K562 (cell line): ENCODE data around the gene RGS9. TPM values are rescaled to one million over a fixed set of nuclear protein-coding genes. Genes with fewer than 3 reads are reported as not detected.

Experiments used
- ATAC-seq: fragments of 200-7000 bp; cut with Tn5 transposase; 3 replicates; pipeline ENCODE4 v1.9.1; 2020; ENCODE audit warnings: moderate library complexity
- BruUV-seq: library from RNA; stranded (reverse); fragments of 400-500 nt; replicated peaks from 2 replicates; lab custom pipeline; 2021; lab: Mats Ljungman, UMichigan
- CTCF ChIA-PET: fragments of 300-600 bp; formaldehyde crosslinking; extraction: SDS; loops from one replicate; lab custom pipeline; 2021; ENCODE audit warnings: low intra/inter-chr PET ratio; lab: Yijun Ruan, JAX
- POLR2A ChIA-PET: fragments of 300-600, 350-650 bp; sonication (Branson Sonifier 250); formaldehyde crosslinking; extraction: SDS; loops from one replicate; lab custom pipeline; 2021; ENCODE audit warnings: antibody characterized with exemption, inconsistent platforms; lab: Yijun Ruan, JAX
- DNase-seq, 4 experiments: peaks; one replicate each; pipeline versions ENCODE4 v3.0.0 to v3.0.0-alpha.2; 2011 to 2018; ENCODE audit warnings: low spot score in 3 of 4, mixed read lengths in 3 of 4; ENCODE audit errors: extremely low read depth in 1 of 4
- FAIRE-seq: peaks from 2 replicates; lab custom pipeline; 2011; peaks lifted over from hg19 to GRCh38; lab: Jason Lieb, UNC
- H2AFZ ChIP-seq: 2 replicates; pipeline ENCODE4 v1.6.0; 2011; ENCODE audit warnings: low read depth, low read length, control low read depth, inconsistent platforms
- H3K27ac ChIP-seq: fragments of 200-600 bp; 3 replicates; pipeline ENCODE4 v1.8.0; 2011; ENCODE audit warnings: low read depth, mild to moderate bottlenecking, control low read depth, inconsistent platforms, low read length, moderate library complexity, mixed read lengths; ENCODE audit errors: extremely low read depth
- H3K27me3 ChIP-seq, 2 experiments: fragments of 300-600 bp in 1 of 2; 2 replicates in 1 of 2; 3 replicates in 1 of 2; pipeline versions ENCODE4 v1.6.0 to v1.8.0; 2011; ENCODE audit warnings: inconsistent platforms in 2 of 2, low read length in 2 of 2, mild to moderate bottlenecking in 1 of 2, mixed read lengths in 1 of 2, moderate library complexity in 1 of 2; ENCODE audit not compliant: control insufficient read depth in 2 of 2, insufficient read depth in 2 of 2
- H3K36me3 ChIP-seq: fragments of 300-600 bp; 3 replicates; pipeline ENCODE4 v1.8.0; 2011; ENCODE audit warnings: mild to moderate bottlenecking, low read length, inconsistent platforms; ENCODE audit not compliant: control insufficient read depth, insufficient read depth
- H3K4me1 ChIP-seq, 2 experiments: fragments of 200-600 bp in 1 of 2; replicated peaks in 1 of 2; 2 replicates in 1 of 2; 3 replicates in 1 of 2; pipeline versions ENCODE4 v1.5.1 to v1.8.0; 2011; ENCODE audit warnings: inconsistent platforms in 2 of 2, low read length in 2 of 2, mild to moderate bottlenecking in 1 of 2, mixed read lengths in 1 of 2, moderate library complexity in 1 of 2; ENCODE audit not compliant: control insufficient read depth in 2 of 2, insufficient read depth in 2 of 2
- H3K4me2 ChIP-seq: 2 replicates; pipeline ENCODE4 v1.6.1; 2011; ENCODE audit warnings: low read length, control low read depth, inconsistent platforms, mixed read lengths; ENCODE audit not compliant: insufficient read depth
- H3K4me3 ChIP-seq: fragments of 200-600 bp; sonication (generic), shearing (Covaris generic); 2 replicates; pipeline ENCODE4 v1.5.1; 2016; ENCODE audit warnings: control low read depth, inconsistent platforms
- H3K79me2 ChIP-seq: fragments of 200-600 bp; 3 replicates; pipeline ENCODE4 v1.8.0; 2011; ENCODE audit warnings: low read length, inconsistent platforms; ENCODE audit not compliant: control insufficient read depth, insufficient read depth
- H3K9ac ChIP-seq, 2 experiments: 2 replicates each; pipeline versions ENCODE4 v1.6.0 to v1.6.1; 2011; ENCODE audit warnings: low read depth in 2 of 2, low read length in 2 of 2, control low read depth in 1 of 2, inconsistent platforms in 1 of 2, mild to moderate bottlenecking in 1 of 2, mixed read lengths in 1 of 2; ENCODE audit not compliant: insufficient read depth in 1 of 2
- H3K9me1 ChIP-seq: one replicate; pipeline ENCODE4 v1.6.0; 2011; ENCODE audit warnings: inconsistent platforms, mild to moderate bottlenecking, low read length, moderate library complexity; ENCODE audit not compliant: control insufficient read depth, insufficient read depth
- H3K9me3 ChIP-seq: replicated peaks from 2 replicates; pipeline ENCODE4 v1.5.1; 2011; ENCODE audit warnings: low read depth, low read length, inconsistent platforms; ENCODE audit not compliant: control insufficient read depth, insufficient read depth
- H4K20me1 ChIP-seq: replicated peaks from 2 replicates; pipeline ENCODE4 v1.6.1; 2011; ENCODE audit warnings: low read length, inconsistent platforms, mixed read lengths; ENCODE audit not compliant: control insufficient read depth, insufficient read depth
- ARID2 ChIP-seq: fragments of 450-650 bp; IDR thresholded peaks from 2 replicates; pipeline ENCODE4 v1.6.1; 2017; ENCODE audit warnings: antibody characterized with exemption, mild to moderate bottlenecking
- CEBPB ChIP-seq: fragments of 450-650 bp; IDR thresholded peaks from 2 replicates; pipeline ENCODE4 v1.6.1; 2016; ENCODE audit warnings: missing genetic modification characterization, missing compliant biosample characterization
- CEBPG ChIP-seq, 3 experiments: fragments of 200-800 bp in 1 of 3; sonication (Bioruptor generic) in 1 of 3; sonication (generic) in 1 of 3; formaldehyde crosslinking in 1 of 3; IDR thresholded peaks in 2 of 3; conservative IDR thresholded peaks in 1 of 3; 2 replicates each; pipeline versions ENCODE4 v1.6.1 to v1.8.0; 2016 to 2022; ENCODE audit warnings: missing compliant biosample characterization in 2 of 3, missing genetic modification characterization in 2 of 3, mild to moderate bottlenecking in 1 of 3, missing genetic modification reagents in 1 of 3
- CHD2 ChIP-seq: IDR thresholded peaks from 2 replicates; pipeline ENCODE4 v1.6.1; 2011; ENCODE audit warnings: low read depth, low read length
- CREM ChIP-seq: IDR thresholded peaks from 2 replicates; pipeline ENCODE4 v1.6.1; 2014; ENCODE audit warnings: antibody characterized with exemption, low read depth
- FOXK2 ChIP-seq, 2 experiments: fragments of 450-650 bp; IDR thresholded peaks in 1 of 2; conservative IDR thresholded peaks in 1 of 2; 2 replicates each; pipeline ENCODE4 v1.6.1; 2016; ENCODE audit warnings: low read depth in 2 of 2, mild to moderate bottlenecking in 1 of 2
- MTA1 ChIP-seq: fragments of 450-650 bp; IDR thresholded peaks from 2 replicates; pipeline ENCODE4 v1.6.1; 2017; ENCODE audit warnings: borderline replicate concordance
- NFE2L1 ChIP-seq: fragments of 450-650 bp; IDR thresholded peaks from 2 replicates; pipeline ENCODE4 v1.6.1; 2016; ENCODE audit warnings: missing genetic modification characterization, low read depth, mild to moderate bottlenecking, missing compliant biosample characterization, moderate library complexity, borderline replicate concordance
- PPARD ChIP-seq: fragments of 250-450 bp; sonication (Bioruptor Pico); IDR thresholded peaks from 2 replicates; pipeline ENCODE4 v1.8.0; 2022; ENCODE audit warnings: inconsistent platforms, mild to moderate bottlenecking, moderate library complexity
- RAD21 ChIP-seq, 2 experiments: fragments of 250-450 bp in 1 of 2; fragments of 450-650 bp in 1 of 2; sonication (Bioruptor Pico) in 1 of 2; formaldehyde crosslinking in 1 of 2; IDR thresholded peaks in 1 of 2; conservative IDR thresholded peaks in 1 of 2; 2 replicates each; pipeline versions ENCODE4 v1.4.0 to v1.8.0; 2020 to 2022; ENCODE audit warnings: mild to moderate bottlenecking in 2 of 2, moderate library complexity in 1 of 2
- RBM34 ChIP-seq: fragments of 200-400 bp; formaldehyde crosslinking; IDR thresholded peaks from 2 replicates; pipeline ENCODE4 v1.6.1; 2018; ENCODE audit warnings: low read length, borderline replicate concordance; ENCODE audit not compliant: insufficient read depth
- RCOR1 ChIP-seq, 2 experiments: IDR thresholded peaks; 2 replicates each; pipeline ENCODE4 v1.6.1; 2012; ENCODE audit warnings: low read depth in 2 of 2, low read length in 2 of 2, borderline replicate concordance in 1 of 2, improper control_type of control experiment in 1 of 2
- RUNX1 ChIP-seq: sonication (generic); IDR thresholded peaks from 2 replicates; pipeline ENCODE4 v1.6.1; 2016; ENCODE audit warnings: antibody characterized with exemption, low read depth
- SP2 ChIP-seq: IDR thresholded peaks from 2 replicates; pipeline ENCODE4 v1.6.1; 2011; ENCODE audit warnings: mild to moderate bottlenecking, low read depth, low read length, moderate library complexity; ENCODE audit not compliant: poor library complexity, severe bottlenecking; ENCODE audit errors: extremely low read depth
- ZNF232 ChIP-seq: sonication (generic); formaldehyde crosslinking; IDR thresholded peaks from 2 replicates; pipeline ENCODE4 v1.8.0; 2022; ENCODE audit warnings: mild to moderate bottlenecking, missing genetic modification reagents
- WGBS: fragments of 100-300 bp; shearing (Covaris generic); methylation state at CpG from one replicate; pipeline ENCODE4 v1.1.6; 2016; ENCODE audit warnings: low coverage, mixed read lengths; ENCODE audit not compliant: insufficient coverage; ENCODE audit errors: missing lambda C conversion rate; 5-methylcytosine and 5-hydroxymethylcytosine counted together
- in situ Hi-C: fragments of 300-500 bp; cut with MboI; formaldehyde crosslinking; loops from 4 replicates; pipeline ENCODE4 v1.15.0; 2018; ENCODE audit warnings: inconsistent platforms, mixed read lengths
- intact Hi-C: fragments of 100-400 bp; cut with micrococcal nuclease; formaldehyde crosslinking; loops from 2 replicates; pipeline ENCODE4 v1.14.2; 2022
- polyA plus RNA-seq, 8 experiments: library from polyadenylated mRNA; depleted of rRNA in 4 of 8; stranded (reverse) in 5 of 8; unstranded in 3 of 8; fragments of >200 nt; fragmentation: Nextera tagmentation in 2 of 8; fragmentation: Illumina TruSeq in 1 of 8; extraction: Ambion mirVana in 2 of 8; extraction: Trizol in 1 of 8; gene quantifications; 2 replicates each; pipeline versions ENCODE4 v1.2.1 to v1.2.3, GENCODE V29; 2011 to 2014; ENCODE audit warnings: inconsistent platforms in 1 of 8, missing spikeins in 1 of 8
- total RNA-seq, 7 experiments: library from RNA; depleted of rRNA in 6 of 7; stranded (reverse); fragments of >200 nt in 6 of 7; fragmentation: Illumina TruSeq in 2 of 7; extraction: Trizol in 2 of 7; gene quantifications; 2 replicates each; pipeline versions ENCODE4 v1.2.1 to v1.2.3, GENCODE V29; 2011 to 2021; ENCODE audit warnings: low replicate concordance in 1 of 7
- TF ChIP-seq, protein P1 (sequence below): sonication (generic); formaldehyde crosslinking; IDR thresholded peaks from 2 replicates; pipeline ENCODE4 v1.8.0; 2023; ENCODE audit warnings: mild to moderate bottlenecking, missing genetic modification reagents
- TF ChIP-seq, protein P2 (sequence below), 3 experiments: IDR thresholded peaks in 2 of 3; conservative IDR thresholded peaks in 1 of 3; 2 replicates each; pipeline ENCODE4 v1.5.1; 2011 to 2012; ENCODE audit warnings: low read length in 3 of 3, mild to moderate bottlenecking in 3 of 3, control low read depth in 2 of 3, improper control_type of control experiment in 1 of 3, inconsistent platforms in 1 of 3, low read depth in 1 of 3, mixed read lengths in 1 of 3, moderate library complexity in 1 of 3; ENCODE audit not compliant: insufficient read depth in 2 of 3

Gene RGS9
- total and polyA plus RNA-seq, 9 of the 15 experiments (the other 6 are each of a cell fraction or from before 2014, with no cell fraction given) = 0.18 to 1.4 (median 0.55) TPM

DNA sequence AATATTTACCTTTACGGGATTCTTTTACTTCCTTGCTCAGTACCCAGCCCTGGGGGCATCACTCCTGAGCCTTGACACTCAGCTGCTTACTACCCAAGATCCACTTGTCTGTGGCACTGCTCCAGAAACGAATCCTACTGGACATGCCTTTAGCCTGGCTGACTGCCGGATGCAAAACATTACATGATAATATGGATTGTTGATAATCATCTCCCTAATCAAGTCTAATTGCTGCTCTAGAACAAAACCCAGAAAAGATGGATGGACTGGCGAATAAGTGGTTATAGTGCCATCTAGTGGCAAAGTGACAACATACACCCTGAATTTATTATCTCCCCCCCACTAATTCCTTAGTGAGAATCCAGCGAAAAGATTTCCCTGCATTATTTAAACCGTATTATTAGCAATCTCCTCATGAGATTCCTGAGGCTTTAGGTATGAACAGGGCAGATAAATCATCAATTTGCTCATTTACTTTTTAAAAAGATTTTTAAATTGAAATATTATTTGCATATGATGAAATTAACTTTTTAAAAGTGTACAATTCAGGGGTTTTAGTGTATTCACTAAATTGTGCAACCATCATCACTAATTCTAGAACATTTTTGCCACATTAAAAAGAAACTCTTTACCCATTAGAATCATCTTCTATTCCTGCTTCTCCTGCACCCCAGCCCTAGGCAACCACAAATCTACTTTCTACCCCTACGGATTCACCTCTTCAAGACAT lies 61.6 kb downstream of the RGS9 start:
- POLR2A ChIA-PET = interaction anchor here (0.6 to 1.3 kb wide), 2 partner anchors 14 to 50 kb away, joined by 3 read pairs; no protein-coding TSS in a partner anchor
- CTCF ChIA-PET = interaction anchor here (0.5 to 1.5 kb wide), 4 partner anchors 62 to 422 kb away, joined by 3 to 9 read pairs (median 4); partner anchors contain the start of gene RGS9
- BruUV-seq = no TSS peak
- no peak for TF ChIP-seq NFE2L1 (tag)
- no peak for TF ChIP-seq CHD2
- TF ChIP-seq RUNX1 = no peak
- TF ChIP-seq RCOR1 (IDR thresholded peaks at IDR 0.05; ENCODE audit: borderline replicate concordance in 1 of 2, low read depth in 2 of 2, low read length in 2 of 2) = 0 out of 4 replicates have a peak, but pooled peaks of 1 of the 2 experiments have one; percentile 13
- no peak for TF ChIP-seq ZNF232 (CRISPR knock-in tag)
- no peak for TF ChIP-seq PPARD
- TF ChIP-seq FOXK2 (conservative IDR thresholded peaks at IDR 0.05 in 1 of 2, IDR thresholded peaks at IDR 0.05 in 1 of 2; ENCODE audit: low read depth in 2 of 2) = no peak
- TF ChIP-seq RBM34 = no peak
- no peak for TF ChIP-seq MTA1
- TF ChIP-seq CREM = no peak
- no peak for TF ChIP-seq SP2
- TF ChIP-seq, protein P1, sequence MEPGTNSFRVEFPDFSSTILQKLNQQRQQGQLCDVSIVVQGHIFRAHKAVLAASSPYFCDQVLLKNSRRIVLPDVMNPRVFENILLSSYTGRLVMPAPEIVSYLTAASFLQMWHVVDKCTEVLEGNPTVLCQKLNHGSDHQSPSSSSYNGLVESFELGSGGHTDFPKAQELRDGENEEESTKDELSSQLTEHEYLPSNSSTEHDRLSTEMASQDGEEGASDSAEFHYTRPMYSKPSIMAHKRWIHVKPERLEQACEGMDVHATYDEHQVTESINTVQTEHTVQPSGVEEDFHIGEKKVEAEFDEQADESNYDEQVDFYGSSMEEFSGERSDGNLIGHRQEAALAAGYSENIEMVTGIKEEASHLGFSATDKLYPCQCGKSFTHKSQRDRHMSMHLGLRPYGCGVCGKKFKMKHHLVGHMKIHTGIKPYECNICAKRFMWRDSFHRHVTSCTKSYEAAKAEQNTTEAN (CRISPR knock-in tag) = no peak
- peak; percentile 80 to 93 for TF ChIP-seq RAD21 (CRISPR knock-in tag; conservative IDR thresholded peaks at IDR 0.05 in 1 of 2, IDR thresholded peaks at IDR 0.05 in 1 of 2)
- TF ChIP-seq, protein P2, sequence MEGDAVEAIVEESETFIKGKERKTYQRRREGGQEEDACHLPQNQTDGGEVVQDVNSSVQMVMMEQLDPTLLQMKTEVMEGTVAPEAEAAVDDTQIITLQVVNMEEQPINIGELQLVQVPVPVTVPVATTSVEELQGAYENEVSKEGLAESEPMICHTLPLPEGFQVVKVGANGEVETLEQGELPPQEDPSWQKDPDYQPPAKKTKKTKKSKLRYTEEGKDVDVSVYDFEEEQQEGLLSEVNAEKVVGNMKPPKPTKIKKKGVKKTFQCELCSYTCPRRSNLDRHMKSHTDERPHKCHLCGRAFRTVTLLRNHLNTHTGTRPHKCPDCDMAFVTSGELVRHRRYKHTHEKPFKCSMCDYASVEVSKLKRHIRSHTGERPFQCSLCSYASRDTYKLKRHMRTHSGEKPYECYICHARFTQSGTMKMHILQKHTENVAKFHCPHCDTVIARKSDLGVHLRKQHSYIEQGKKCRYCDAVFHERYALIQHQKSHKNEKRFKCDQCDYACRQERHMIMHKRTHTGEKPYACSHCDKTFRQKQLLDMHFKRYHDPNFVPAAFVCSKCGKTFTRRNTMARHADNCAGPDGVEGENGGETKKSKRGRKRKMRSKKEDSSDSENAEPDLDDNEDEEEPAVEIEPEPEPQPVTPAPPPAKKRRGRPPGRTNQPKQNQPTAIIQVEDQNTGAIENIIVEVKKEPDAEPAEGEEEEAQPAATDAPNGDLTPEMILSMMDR (IDR thresholded peaks at IDR 0.05 in 2 of 3, conservative IDR thresholded peaks at IDR 0.05 in 1 of 3; ENCODE audit: insufficient read depth in 2 of 3, low read depth in 1 of 3, low read length in 3 of 3) = peak; percentile 55 to 85 (median 78); a peak in 5 of 6 replicates
- TF ChIP-seq CEBPB (tag) = peak; percentile 64
- TF ChIP-seq ARID2 = 0 out of 2 replicates have a peak, but pooled peaks have one; percentile 25
- no peak for TF ChIP-seq CEBPG (CRISPR knock-in tag; IDR thresholded peaks at IDR 0.05)
- peak in 1 of 2 experiments; percentile 43; a peak in 1 of 4 replicates for TF ChIP-seq CEBPG (tag; conservative IDR thresholded peaks at IDR 0.05 in 1 of 2, IDR thresholded peaks at IDR 0.05 in 1 of 2)

More for the DNA sequence above, 61.6 kb downstream of the RGS9 start:
- Histone ChIP-seq H3K27ac (no peak overlapping the region), H3K4me3 (no peak overlapping the region), H3K36me3 (no peaks in the 10 kb centered on the region), H3K9me3 (no peaks in the 10 kb centered on the region), H3K4me2 (no peak overlapping the region), H3K79me2 (no peaks in the 10 kb centered on the region), H3K4me1 (no peaks in the 10 kb centered on the region), H2AFZ (no peak overlapping the region), H3K27me3 (peaks cover 24 to 27% of the 10 kb centered on the region in 2 experiments), H3K9ac (no peak overlapping the region), H3K9me1 (no peaks in the 10 kb centered on the region), H4K20me1 (no peaks in the 10 kb centered on the region)
- in situ Hi-C loops = loop anchor here (10.0 kb wide), 1 partner anchor 234 kb away; no protein-coding TSS in a partner anchor
- WGBS = 12% methylated on average over 7 of the region's 7 CpGs
- intact Hi-C loops = loop anchor here (2.0 to 10.0 kb wide), 4 partner anchors 62 to 894 kb away; partner anchors contain the start of gene RGS9
- ATAC-seq (peak; percentile 71), FAIRE-seq (peak; percentile 93), DNase-seq (peak; percentile 62 to 82 (median 76))
